GM18867 (cell line): ENCODE results near the gene PEX7.
"Not testable (repeated sequence)": the region's sequence is repeated elsewhere in the genome, so short reads cannot be mapped to it uniquely, and the experiment has no call there.

Experiments used
- ATAC-seq: cut with Tn5 transposase; IDR thresholded peaks from one replicate; pipeline ENCODE4 v1.9.1; 2021; ENCODE audit warnings: mild to moderate bottlenecking, moderate library complexity; ENCODE audit not compliant: unreplicated experiment

The PEX7 gene

DNA sequence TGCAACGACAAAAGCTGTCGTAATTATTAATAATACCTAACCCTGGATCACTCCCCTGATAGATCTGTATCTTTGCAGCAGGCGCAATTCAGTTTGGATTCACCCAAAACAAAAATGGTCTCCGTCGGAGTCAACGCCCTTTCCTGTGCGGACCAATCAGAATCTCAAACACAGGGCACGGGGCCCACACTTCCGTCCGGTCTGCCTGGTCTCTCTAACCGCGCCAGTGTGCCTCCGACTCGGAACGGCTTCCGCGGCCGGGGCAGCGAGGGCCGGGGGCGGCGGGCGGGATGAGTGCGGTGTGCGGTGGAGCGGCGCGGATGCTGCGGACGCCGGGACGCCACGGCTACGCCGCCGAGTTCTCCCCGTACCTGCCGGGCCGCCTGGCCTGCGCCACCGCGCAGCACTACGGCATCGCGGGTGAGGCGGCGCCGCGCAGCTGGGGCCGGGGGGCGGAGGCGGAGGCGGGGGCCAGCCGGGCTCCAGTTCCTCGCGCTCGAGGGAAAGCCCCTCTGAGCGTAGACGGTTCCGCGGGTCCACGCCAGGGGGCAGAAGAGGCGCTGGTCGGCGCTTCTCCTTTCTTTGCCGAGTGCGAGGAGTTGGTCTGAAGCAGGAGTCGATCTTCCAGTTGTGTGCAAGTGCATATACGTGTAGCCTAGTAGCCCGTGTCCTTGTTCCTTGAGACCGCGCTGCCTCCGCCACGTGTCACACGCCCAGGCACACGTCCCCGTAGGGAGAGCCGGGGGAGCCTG is at the start of gene PEX7:
Gene PEX7 (plus strand): TSS at position 217 of the 752 bp plus-strand sequence. CDS start 74 bp downstream, at position 291.
- ATAC-seq: peak; percentile 98

- ATAC-seq: peak; percentile 85
These were observed 49.5 kb upstream of the PEX7 start for GRCh38 chr6:136772685-136773472.

DNA sequence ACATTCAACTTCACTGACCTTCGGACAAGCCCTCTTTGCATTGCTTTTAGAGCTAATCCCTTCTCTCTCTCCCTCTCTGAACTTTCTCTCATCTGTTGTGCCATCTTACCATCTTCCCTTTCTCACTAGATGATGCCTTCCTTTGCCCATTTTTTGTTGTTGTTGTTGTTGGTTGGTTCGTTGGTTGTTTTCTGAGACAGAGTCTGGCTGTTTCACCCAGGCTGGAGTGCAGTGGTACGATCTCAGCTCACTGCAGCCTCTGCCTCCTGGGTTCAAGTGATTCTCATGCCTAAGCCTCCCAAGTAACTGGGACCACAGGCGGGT is 49.0 kb upstream of the PEX7 start:
- no peak for ATAC-seq

- no peak for ATAC-seq
These were observed 48.0 kb upstream of the PEX7 start for GRCh38 chr6:136774228-136775041.

DNA sequence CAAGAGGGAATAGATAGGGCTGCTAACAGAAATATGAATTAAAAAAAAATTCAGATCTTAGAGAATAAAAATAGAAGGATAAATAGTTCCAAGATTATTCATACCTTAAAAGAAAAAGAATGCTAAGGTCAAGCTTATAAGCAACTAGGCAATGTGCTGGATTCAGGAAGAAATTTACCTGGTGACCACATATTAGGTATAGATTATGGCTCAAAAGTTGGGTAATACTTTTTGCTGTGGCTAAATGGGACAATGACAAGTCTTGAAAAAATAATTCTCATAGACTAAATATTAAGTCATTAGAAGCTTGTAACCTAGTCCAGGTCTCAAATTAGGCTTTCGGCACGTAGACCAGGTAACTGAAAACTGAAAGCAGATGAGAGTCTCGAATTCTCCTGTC is 47.3 kb upstream of the PEX7 start:
- no peak for ATAC-seq

DNA sequence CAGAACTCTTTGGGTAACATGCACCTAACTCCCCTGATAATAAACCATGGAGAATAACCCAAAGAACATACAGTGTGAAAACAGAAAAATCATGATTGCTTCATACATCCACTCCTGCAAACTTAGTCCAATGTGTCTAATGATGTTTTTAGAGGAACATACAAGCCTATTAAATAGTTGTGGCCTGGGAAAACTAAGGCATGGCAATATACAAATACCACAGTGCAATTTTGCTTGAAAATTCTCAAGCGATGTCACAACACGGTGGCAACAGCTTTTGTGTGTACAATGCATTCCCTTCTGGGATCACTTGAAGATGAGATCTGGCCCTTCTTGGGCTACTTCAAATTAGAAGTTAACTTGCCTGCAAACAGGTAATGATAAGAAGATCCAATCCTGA is 46.8 kb upstream of the PEX7 start:
- no peak for ATAC-seq

GRCh38 chr6:136777651-136778050 is 44.7 kb upstream of the PEX7 start:
- ATAC-seq: no peak

- no peak for ATAC-seq
These were observed 42.7 kb upstream of the PEX7 start for GRCh38 chr6:136779682-136780081.

DNA sequence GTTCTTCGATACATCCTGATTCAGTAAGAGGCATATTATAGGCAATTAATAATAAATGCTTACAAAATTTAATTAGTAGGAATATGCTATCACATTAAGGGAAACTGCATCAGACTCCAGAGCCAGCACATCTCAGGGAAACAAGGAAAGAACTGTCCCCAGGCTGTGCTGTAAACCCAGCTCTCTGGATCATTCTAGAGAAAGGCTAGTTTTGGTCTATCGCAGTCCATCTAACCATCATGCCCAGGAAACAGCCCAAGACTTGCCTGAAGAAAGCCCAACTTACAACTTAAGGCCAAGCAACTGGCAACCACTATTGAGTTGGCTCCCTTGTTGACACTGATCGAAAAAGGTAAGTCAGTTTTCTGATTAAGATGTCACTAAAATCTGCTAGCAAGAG is 41.4 kb upstream of the PEX7 start:
- ATAC-seq: no peak

GRCh38 chr6:136782021-136782770 is 40.2 kb upstream of the PEX7 start:
- no peak for ATAC-seq

DNA sequence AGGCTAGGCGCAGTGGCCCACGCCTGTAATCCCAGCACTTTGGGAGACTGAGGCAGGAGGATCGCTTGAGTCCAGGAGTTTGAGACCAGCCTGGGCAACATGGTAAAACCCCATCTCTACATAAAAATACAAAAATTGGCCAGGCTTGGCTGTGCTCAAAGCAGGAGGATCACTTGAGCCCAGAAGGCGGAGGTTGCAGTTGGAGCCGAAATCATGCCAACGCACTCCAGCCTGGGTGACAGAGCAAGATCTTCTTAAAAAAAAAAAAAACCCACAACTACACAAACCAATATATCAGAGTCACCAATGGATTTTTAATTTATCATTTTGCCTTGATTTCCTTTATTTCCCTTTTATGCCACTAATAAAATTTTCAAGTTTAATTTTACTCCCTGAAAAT is 39.4 kb upstream of the PEX7 start:
- ATAC-seq: no peak

DNA sequence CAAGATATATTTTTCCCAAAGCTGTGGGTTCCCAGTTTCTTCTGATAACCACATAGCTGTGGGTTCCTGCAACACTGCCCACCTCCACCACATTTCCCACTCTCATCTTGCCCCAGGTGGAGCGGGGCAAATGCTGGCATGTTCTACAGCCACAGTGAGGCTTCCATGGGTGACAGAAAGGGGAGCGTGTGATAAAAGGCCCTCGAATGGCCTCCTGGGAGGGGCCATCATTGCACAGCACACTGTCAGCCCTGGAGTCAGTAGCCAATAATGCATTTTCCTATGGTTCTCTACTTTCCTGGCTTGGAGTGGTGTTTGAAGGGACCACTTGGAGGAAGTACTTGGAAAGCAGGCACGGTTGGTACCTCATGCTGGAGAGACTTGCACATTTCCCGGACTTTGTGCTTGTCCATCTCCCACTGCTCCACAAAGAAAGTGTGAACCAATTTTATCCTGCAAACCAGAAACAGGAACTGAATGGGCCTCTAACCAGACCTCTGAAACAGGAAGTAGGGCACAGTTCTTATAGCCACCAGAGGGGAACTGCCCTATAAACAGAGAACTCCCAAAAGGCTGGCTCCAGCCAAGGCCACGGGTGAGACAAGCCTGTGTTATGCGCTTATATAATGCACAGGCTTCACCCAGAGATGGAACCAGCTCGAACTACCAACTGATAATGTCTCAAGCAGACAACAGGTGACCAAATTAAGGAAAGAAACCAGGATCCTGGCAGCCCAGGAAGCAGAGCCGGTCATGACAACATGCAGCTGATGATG is 38.7 kb upstream of the PEX7 start:
- peak; percentile 70 for ATAC-seq

DNA sequence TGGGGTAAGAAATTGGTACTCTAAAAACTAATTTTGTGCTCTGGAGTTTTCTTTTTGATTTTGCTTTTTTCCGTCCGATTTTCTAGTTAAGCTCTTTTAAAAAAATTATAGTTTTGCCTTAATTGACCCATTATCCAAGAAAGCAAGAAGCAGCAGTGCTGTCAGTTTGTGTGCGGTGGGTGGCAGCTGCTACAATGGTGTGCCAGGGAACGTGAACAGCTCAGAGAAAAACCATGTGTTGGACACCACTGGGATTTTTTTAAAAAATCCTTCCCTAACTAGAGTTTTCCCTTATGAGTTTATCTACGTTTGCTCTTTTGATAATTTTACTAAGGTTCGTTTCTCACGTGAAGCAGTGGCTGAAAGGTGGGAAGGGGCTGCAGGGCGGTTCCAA is 38.1 kb upstream of the PEX7 start:
- no peak for ATAC-seq

GRCh38 chr6:136784910-136785746 is 37.3 kb upstream of the PEX7 start:
- ATAC-seq: no peak

DNA sequence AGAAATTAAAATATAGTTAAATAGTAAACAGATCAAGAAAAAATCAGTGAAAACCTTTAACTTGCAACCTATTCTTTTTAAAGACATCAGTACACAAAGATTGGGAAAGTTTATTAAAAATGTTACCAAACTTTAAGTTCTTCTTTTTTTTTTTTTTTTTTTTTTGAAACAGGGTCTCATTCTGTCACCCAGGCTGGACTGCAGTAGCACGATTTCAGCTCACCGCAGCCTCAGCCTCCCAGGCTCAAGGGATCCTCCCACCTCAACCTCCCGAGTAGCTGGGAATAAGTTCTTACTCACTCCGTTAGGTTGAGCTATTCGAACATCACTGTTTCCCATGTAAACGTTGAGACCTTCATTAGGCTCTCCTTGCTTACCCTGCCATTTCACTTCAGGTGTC is 35.7 kb upstream of the PEX7 start:
- ATAC-seq: no peak

DNA sequence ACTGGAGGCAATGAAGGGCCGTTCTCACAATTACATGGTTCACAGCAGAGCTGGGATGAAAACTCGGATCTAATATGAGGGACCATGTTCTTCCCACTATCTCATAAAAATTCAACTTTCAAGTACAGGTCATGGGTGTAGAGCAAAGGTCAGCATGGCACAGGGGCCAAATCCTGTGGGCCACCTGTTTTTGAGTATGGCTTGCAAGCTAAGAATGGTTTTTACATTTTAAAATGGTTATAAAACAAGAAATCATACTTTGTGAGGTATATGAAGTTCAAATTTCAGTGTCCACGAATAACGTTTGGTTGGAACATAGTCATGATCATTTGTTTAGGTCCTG is 34.7 kb upstream of the PEX7 start:
- ATAC-seq: no peak

DNA sequence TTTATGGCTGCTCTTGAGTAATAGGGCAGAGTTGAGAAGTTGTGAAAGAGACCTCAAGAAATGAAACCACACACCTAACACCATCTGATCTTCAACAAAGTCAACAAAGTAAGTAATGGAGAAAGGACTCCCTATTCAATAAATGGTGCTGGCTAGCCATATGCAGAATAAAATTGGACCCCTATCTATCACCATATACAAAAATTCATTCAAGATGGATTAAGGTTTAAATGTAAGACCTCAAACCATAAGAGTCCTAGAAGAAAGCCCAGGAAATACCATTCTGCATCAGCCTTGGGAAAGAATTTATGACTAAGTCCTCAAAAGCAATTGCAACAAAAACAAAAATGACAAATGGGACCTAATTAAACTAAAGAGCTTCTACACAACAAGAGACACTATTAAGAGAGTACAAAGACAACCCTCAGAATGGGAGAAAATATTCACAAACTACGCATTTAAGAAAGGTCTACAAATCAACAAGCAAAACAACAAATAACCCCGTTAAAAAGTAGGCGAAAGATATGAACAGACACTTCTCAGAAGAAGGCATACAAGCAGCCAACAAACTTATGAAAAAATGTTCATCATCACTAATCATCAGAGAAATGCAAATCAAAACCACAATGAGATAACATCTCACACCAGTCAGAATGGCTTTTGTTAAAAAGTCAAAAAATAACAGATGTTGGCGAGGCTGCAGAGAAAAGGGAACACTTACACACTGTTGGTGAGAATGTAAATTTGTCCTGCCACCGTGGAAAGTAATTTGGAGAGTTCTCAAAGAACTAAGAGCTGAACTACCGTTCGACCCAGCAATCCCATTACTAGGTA is 34.1 kb upstream of the PEX7 start:
- peak; percentile 13 for ATAC-seq

- not testable (repeated sequence) for ATAC-seq
These were observed 33.0 kb upstream of the PEX7 start for GRCh38 chr6:136789440-136789839.
